ENCODE measurements around the gene PRIMPOL. TPM values are rescaled to one million over a fixed set of nuclear protein-coding genes. Genes with fewer than 3 reads are reported as not detected.

The PRIMPOL gene
- total and polyA plus RNA-seq, 9 of the 15 experiments (the other 6 are each of a cell fraction or from before 2014, with no cell fraction given) = 11.0 to 32.0 (median 16.1) TPM

DNA sequence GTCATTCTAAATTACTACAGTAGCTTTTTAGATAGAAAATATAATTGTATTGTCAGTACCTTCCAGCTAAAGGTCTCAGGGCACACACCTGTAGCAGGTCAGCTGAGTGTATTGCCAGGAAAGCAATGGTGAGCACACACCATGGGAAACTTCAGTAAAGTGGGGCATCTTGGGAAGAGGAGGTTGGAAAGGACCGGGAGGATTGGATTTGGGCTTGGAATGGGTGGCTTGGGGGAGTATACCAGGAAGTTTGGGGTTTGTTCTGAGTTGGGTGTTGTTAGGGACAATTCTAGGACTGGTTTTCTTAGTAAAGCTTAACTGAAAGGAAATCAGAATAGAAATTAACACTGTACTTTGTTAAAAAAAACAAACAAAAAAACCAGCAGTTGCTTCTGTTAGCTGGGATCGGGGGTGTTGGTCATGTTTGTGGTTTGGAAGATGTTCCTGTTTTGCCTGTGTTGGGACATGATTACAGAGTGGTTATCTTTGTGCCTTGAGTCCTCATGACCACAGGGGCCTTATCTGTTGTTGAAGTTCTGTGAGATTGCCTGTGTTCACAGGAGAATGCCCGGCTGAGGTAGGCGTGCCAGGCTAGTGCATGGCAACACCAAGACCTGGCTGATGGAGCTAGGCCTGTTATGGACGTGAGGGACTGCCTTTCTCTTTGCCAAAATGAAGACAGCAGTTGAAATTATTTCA, 35.1 kb downstream of the PRIMPOL start (continued):
- no peak for TF ChIP-seq ZNF561 (CRISPR knock-in tag; conservative IDR thresholded peaks at IDR 0.05)
- no peak for TF ChIP-seq ZNF146 (CRISPR knock-in tag; IDR thresholded peaks at IDR 0.05; ENCODE audit: unreplicated experiment)
- 0 out of 2 replicates have a peak, but pooled peaks have one; percentile 46 for TF ChIP-seq DMBX1 (CRISPR knock-in tag; IDR thresholded peaks at IDR 0.05; ENCODE audit: borderline replicate concordance)
- peak; percentile 96 for TF ChIP-seq ZNF589 (CRISPR knock-in tag; IDR thresholded peaks at IDR 0.05; ENCODE audit: low read depth)
- TF ChIP-seq NFYB (IDR thresholded peaks at IDR 0.05; ENCODE audit: extremely low read depth, insufficient read length) = no peak
- TF ChIP-seq RB1 (IDR thresholded peaks at IDR 0.05; ENCODE audit: low read depth) = no peak
- TF ChIP-seq CBX5 (IDR thresholded peaks at IDR 0.05; ENCODE audit: borderline replicate concordance, low read depth) = 0 out of 2 replicates have a peak, but pooled peaks have one; percentile 11
- peak; percentile 38; the same call in 1 of the 2 replicates for TF ChIP-seq ELF1 (tag; IDR thresholded peaks at IDR 0.05)
- no peak for TF ChIP-seq BMI1 (IDR thresholded peaks at IDR 0.05; ENCODE audit: low read length)
- TF ChIP-seq MEIS2 (IDR thresholded peaks at IDR 0.05; ENCODE audit: partially characterized antibody) = no peak
- TF ChIP-seq ZFPM2 (CRISPR knock-in tag; IDR thresholded peaks at IDR 0.05) = no peak
- no peak for TF ChIP-seq MAFG (tag; conservative IDR thresholded peaks at IDR 0.05)
- no peak for TF ChIP-seq HNRNPLL (IDR thresholded peaks at IDR 0.05; ENCODE audit: low read depth, low read length, poor library complexity, severe bottlenecking)
- TF ChIP-seq ZNF79 (CRISPR knock-in tag; IDR thresholded peaks at IDR 0.05; ENCODE audit: low read depth) = no peak
- TF ChIP-seq DIDO1 (tag; IDR thresholded peaks at IDR 0.05; ENCODE audit: low read depth) = no peak
- peak; percentile 91 for TF ChIP-seq ZNF644 (tag; IDR thresholded peaks at IDR 0.05; ENCODE audit: low read depth)
- TF ChIP-seq MYC (IDR thresholded peaks at IDR 0.05; ENCODE audit: low read depth, low read length) = peak; percentile 72
- no peak for TF ChIP-seq MYC (CRISPR knock-in tag; IDR thresholded peaks at IDR 0.05; ENCODE audit: borderline replicate concordance, low read depth)
- no peak for TF ChIP-seq ZKSCAN3 (CRISPR knock-in tag; IDR thresholded peaks at IDR 0.05)
- peak; percentile 98 for TF ChIP-seq POLR2AphosphoS5 (IDR thresholded peaks at IDR 0.05; ENCODE audit: control insufficient read depth, insufficient read depth, low read depth, low read length)
- no peak for TF ChIP-seq RBFOX2 (IDR thresholded peaks at IDR 0.05; ENCODE audit: low read depth, low read length)
- TF ChIP-seq, protein P1, sequence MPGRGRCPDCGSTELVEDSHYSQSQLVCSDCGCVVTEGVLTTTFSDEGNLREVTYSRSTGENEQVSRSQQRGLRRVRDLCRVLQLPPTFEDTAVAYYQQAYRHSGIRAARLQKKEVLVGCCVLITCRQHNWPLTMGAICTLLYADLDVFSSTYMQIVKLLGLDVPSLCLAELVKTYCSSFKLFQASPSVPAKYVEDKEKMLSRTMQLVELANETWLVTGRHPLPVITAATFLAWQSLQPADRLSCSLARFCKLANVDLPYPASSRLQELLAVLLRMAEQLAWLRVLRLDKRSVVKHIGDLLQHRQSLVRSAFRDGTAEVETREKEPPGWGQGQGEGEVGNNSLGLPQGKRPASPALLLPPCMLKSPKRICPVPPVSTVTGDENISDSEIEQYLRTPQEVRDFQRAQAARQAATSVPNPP (IDR thresholded peaks at IDR 0.05; ENCODE audit: borderline replicate concordance, insufficient read depth, insufficient read length) = no peak
- TF ChIP-seq, protein P2, sequence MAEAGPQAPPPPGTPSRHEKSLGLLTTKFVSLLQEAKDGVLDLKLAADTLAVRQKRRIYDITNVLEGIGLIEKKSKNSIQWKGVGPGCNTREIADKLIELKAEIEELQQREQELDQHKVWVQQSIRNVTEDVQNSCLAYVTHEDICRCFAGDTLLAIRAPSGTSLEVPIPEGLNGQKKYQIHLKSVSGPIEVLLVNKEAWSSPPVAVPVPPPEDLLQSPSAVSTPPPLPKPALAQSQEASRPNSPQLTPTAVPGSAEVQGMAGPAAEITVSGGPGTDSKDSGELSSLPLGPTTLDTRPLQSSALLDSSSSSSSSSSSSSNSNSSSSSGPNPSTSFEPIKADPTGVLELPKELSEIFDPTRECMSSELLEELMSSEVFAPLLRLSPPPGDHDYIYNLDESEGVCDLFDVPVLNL (CRISPR knock-in tag; IDR thresholded peaks at IDR 0.05; ENCODE audit: low read depth) = no peak
- TF ChIP-seq, protein P3, sequence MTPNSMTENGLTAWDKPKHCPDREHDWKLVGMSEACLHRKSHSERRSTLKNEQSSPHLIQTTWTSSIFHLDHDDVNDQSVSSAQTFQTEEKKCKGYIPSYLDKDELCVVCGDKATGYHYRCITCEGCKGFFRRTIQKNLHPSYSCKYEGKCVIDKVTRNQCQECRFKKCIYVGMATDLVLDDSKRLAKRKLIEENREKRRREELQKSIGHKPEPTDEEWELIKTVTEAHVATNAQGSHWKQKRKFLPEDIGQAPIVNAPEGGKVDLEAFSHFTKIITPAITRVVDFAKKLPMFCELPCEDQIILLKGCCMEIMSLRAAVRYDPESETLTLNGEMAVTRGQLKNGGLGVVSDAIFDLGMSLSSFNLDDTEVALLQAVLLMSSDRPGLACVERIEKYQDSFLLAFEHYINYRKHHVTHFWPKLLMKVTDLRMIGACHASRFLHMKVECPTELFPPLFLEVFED (CRISPR knock-in tag; conservative IDR thresholded peaks at IDR 0.05) = peak; percentile 89
- TF ChIP-seq TRIM28 (IDR thresholded peaks at IDR 0.05) = peak; percentile 54

Data from K562 (cell line).